GM19395 (cell line): Measurements from ENCODE around the gene ATP1B3.
"Not testable (repeated sequence)": the region's sequence is repeated elsewhere in the genome, so short reads cannot be mapped to it uniquely, and the experiment has no call there.

Source experiments
- ATAC-seq: cut with Tn5 transposase; IDR thresholded peaks from one replicate; pipeline ENCODE4 v1.9.1; 2021; ENCODE audit warnings: mild to moderate bottlenecking, moderate library complexity; ENCODE audit not compliant: unreplicated experiment

ATP1B3 gene

GRCh38 chr3:141941093-141941492 lies 64.7 kb downstream of the ATP1B3 start:
- ATAC-seq = no peak

- ATAC-seq = no peak
These were observed 65.6 kb downstream of the ATP1B3 start for GRCh38 chr3:141942006-141942405.

GRCh38 chr3:141945726-141946485 lies 69.5 kb downstream of the ATP1B3 start:
- no peak for ATAC-seq

GRCh38 chr3:141949399-141949798 lies 73.0 kb downstream of the ATP1B3 start:
- no peak for ATAC-seq

GRCh38 chr3:141949972-141950371 lies 73.5 kb downstream of the ATP1B3 start:
- no peak for ATAC-seq

GRCh38 chr3:141950572-141951493 lies 74.4 kb downstream of the ATP1B3 start:
- ATAC-seq = no peak

- ATAC-seq = no peak
These were observed 76.2 kb downstream of the ATP1B3 start for GRCh38 chr3:141952611-141953010.

GRCh38 chr3:141955175-141955574 lies 78.7 kb downstream of the ATP1B3 start:
- ATAC-seq = no peak

- ATAC-seq = no peak
These were observed 83.4 kb downstream of the ATP1B3 start for GRCh38 chr3:141959589-141960554.

GRCh38 chr3:141960731-141961130 lies 84.3 kb downstream of the ATP1B3 start:
- no peak for ATAC-seq

- ATAC-seq = no peak
These were observed 86.9 kb downstream of the ATP1B3 start for GRCh38 chr3:141963301-141963700.

GRCh38 chr3:141965471-141965870 lies 89.0 kb downstream of the ATP1B3 start:
- no peak for ATAC-seq

- no peak for ATAC-seq
These were observed 93.3 kb downstream of the ATP1B3 start for GRCh38 chr3:141969711-141970110.

- ATAC-seq = no peak
These were observed 95.1 kb downstream of the ATP1B3 start for GRCh38 chr3:141971571-141971970.

- no peak for ATAC-seq
These were observed 96.0 kb downstream of the ATP1B3 start for GRCh38 chr3:141972399-141972798.

GRCh38 chr3:141974777-141975176 lies 98.3 kb downstream of the ATP1B3 start:
- ATAC-seq = not testable (repeated sequence)
